Measurements from ENCODE around the gene MYO9B.
A peak's percentile ranks its signal among the peaks of the same experiment; 100 is the strongest.

Gene MYO9B

DNA sequence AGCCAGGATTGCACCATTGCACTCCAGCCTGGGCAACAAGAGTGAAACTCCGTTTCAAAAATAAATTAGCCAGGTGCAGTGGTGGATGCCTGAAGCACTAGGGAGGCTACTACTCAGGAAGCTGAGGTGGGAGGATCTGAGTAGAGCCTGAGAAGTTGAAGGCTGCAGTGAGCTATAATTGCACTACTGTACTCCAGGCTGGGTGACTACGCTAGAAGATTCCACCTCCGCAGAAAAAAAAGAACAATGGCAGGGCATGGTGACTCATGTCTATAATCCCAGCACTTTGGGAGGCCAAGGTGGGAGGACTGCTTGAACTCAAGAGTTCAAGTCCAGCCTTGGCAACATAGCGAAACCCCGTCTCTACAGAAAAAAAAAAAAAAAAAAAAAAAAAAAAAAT lies 20.8 kb upstream of the MYO9B start:
- no peaks in the 10 kb centered on the region for H3K4me1 ChIP-seq (ENCODE audit: control insufficient read depth in 1 of 2, insufficient read depth in 1 of 2, low read depth in 1 of 2, low read length in 1 of 2)
- TF ChIP-seq, protein P1, sequence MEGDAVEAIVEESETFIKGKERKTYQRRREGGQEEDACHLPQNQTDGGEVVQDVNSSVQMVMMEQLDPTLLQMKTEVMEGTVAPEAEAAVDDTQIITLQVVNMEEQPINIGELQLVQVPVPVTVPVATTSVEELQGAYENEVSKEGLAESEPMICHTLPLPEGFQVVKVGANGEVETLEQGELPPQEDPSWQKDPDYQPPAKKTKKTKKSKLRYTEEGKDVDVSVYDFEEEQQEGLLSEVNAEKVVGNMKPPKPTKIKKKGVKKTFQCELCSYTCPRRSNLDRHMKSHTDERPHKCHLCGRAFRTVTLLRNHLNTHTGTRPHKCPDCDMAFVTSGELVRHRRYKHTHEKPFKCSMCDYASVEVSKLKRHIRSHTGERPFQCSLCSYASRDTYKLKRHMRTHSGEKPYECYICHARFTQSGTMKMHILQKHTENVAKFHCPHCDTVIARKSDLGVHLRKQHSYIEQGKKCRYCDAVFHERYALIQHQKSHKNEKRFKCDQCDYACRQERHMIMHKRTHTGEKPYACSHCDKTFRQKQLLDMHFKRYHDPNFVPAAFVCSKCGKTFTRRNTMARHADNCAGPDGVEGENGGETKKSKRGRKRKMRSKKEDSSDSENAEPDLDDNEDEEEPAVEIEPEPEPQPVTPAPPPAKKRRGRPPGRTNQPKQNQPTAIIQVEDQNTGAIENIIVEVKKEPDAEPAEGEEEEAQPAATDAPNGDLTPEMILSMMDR (IDR thresholded peaks at IDR 0.05) = no peak
- no peaks in the 10 kb centered on the region for H3K9me3 ChIP-seq
- no peak overlapping the region for H3K27ac ChIP-seq
- H3K4me3 ChIP-seq (ENCODE audit: low read depth in 1 of 2, low read length in 1 of 2) = no peak overlapping the region
- peaks cover 76% of the 10 kb centered on the region for H3K36me3 ChIP-seq
- H3K27me3 ChIP-seq = no peaks in the 10 kb centered on the region

DNA sequence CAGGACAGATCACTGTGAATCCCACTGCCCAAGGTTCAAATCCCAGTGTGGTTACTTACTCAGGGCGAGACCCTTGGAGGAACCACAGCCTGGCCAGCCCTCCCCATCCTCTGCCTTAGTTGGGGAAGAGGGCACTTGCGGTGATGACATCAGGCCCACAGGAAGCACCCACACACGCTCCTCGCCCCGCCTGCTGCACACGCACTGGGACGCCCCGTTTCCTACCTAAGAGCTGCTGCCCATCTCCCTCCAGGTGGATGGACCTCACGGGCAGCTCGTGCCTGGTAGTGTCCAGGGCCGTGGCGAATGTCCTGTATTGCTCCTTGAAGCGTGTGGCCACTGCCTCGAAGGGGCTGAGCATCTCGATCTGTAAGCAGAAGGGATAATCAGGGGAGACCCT lies 19.9 kb upstream of the MYO9B start:
- no peak overlapping the region for H3K4me3 ChIP-seq (ENCODE audit: low read depth in 1 of 2, low read length in 1 of 2)
- H3K9me3 ChIP-seq = no peaks in the 10 kb centered on the region
- H3K27me3 ChIP-seq = no peaks in the 10 kb centered on the region
- no peak overlapping the region for H3K27ac ChIP-seq
- TF ChIP-seq, protein P1 (IDR thresholded peaks at IDR 0.05) = no peak
- peaks cover 1% of the 10 kb centered on the region in 2 experiments for H3K4me1 ChIP-seq (ENCODE audit: control insufficient read depth in 1 of 2, insufficient read depth in 1 of 2, low read depth in 1 of 2, low read length in 1 of 2)
- H3K36me3 ChIP-seq = peaks cover 67% of the 10 kb centered on the region

DNA sequence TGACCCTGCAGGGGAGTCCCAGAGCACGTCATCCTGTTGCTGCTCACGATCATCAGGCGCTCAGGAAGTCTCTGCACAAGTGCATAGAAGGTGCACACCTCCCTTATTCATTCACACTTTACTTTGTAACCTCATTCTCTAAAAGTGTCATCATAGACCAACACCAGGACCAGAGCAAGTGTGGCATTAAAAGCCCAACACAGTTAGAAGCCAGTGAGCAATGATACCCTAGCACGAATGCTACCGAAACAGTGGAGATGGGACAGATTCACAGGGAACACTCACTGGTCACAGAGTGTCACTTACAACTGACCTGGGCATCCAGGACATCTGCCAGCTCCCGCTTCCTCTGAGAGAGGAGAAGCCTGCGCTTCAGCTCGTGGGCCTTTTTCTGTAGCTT lies 17.3 kb upstream of the MYO9B start:
- Histone ChIP-seq H3K9me3 (no peaks in the 10 kb centered on the region), H3K36me3 (peaks cover 46% of the 10 kb centered on the region), H3K4me1 (ENCODE audit: control insufficient read depth in 1 of 2, insufficient read depth in 1 of 2, low read depth in 1 of 2, low read length in 1 of 2) (peaks cover 4 to 12% of the 10 kb centered on the region in 2 experiments), H3K27me3 (no peaks in the 10 kb centered on the region), H3K4me3 (ENCODE audit: low read depth in 1 of 2, low read length in 1 of 2) (no peak overlapping the region), H3K27ac (no peak overlapping the region)
- TF ChIP-seq, protein P1 (IDR thresholded peaks at IDR 0.05) = no peak

DNA sequence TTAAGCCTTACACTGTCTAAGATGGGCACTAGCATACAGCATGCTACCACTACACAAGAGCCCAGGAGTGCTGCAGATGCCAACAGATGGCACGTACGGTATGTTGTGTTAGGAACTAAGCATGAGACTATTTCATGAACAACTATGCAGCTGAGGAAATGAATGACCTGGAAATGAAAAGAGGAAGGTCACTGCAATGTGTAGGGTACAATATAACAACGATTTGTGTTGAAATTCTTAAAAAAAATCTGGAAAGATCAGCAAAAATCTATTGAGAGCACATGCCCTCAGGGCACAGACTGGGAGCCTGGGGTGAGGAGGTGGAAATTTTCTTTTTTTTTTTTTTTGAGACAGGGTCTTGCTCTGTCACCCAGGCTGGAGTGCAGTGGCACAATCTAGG lies 14.8 kb upstream of the MYO9B start:
- peaks cover 32% of the 10 kb centered on the region for H3K36me3 ChIP-seq
- H3K4me3 ChIP-seq (ENCODE audit: low read depth in 1 of 2, low read length in 1 of 2) = no peak overlapping the region
- H3K27me3 ChIP-seq = no peaks in the 10 kb centered on the region
- H3K4me1 ChIP-seq (ENCODE audit: control insufficient read depth in 1 of 2, insufficient read depth in 1 of 2, low read depth in 1 of 2, low read length in 1 of 2) = peaks cover 4 to 12% of the 10 kb centered on the region in 2 experiments
- H3K27ac ChIP-seq = peak overlapping the region; percentile 53
- TF ChIP-seq, protein P1 (IDR thresholded peaks at IDR 0.05) = no peak
- H3K9me3 ChIP-seq = no peaks in the 10 kb centered on the region

DNA sequence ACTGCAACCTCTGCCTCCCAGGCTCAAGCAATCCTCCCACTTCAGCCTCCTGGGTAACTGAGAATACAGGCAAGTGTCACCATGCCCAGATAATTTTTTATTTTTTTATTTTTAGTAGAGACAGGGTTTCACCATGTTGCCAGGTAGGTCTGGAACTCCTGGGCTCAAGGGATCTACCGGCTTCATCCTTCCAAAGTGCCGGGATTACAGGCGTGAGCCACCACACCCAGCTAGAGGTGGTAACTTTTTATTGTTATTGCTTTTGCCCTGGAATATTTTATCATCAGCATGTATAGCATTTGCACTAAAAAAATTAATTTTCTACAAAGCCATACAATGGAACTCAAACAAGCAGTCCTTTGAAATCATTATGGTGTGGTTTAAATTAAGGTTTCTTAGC lies 14.4 kb upstream of the MYO9B start:
- H3K9me3 ChIP-seq = no peaks in the 10 kb centered on the region
- TF ChIP-seq, protein P1 (IDR thresholded peaks at IDR 0.05) = no peak
- H3K27ac ChIP-seq = peak overlapping the region; percentile 53
- H3K27me3 ChIP-seq = no peaks in the 10 kb centered on the region
- H3K4me3 ChIP-seq (ENCODE audit: low read depth in 1 of 2, low read length in 1 of 2) = no peak overlapping the region
- H3K4me1 ChIP-seq (ENCODE audit: control insufficient read depth in 1 of 2, insufficient read depth in 1 of 2, low read depth in 1 of 2, low read length in 1 of 2) = peaks cover 5 to 14% of the 10 kb centered on the region in 2 experiments
- peaks cover 28% of the 10 kb centered on the region for H3K36me3 ChIP-seq

DNA sequence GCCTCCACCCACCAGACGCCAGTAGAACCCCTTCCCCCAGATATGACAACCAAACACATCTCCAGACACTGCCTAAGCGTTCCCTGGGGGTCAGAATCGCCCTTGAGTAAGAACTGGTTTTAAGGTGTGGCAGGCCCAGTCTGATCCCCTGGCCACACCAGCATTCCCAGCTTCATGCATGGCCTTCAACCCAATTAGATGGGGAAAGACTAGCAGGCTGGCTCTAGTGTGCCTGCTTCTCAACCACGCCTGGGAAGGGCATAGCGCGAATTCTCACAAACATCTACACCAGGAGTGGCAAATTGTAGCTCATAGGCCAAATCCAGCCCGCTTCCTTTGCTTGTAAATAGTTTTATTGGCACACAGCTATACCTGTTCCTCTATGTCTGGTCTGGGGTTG lies 13.9 kb upstream of the MYO9B start:
- Histone ChIP-seq H3K4me1 (ENCODE audit: control insufficient read depth in 1 of 2, insufficient read depth in 1 of 2, low read depth in 1 of 2, low read length in 1 of 2) (peaks cover 10 to 19% of the 10 kb centered on the region in 2 experiments), H3K27me3 (no peaks in the 10 kb centered on the region), H3K9me3 (no peaks in the 10 kb centered on the region), H3K27ac (peak overlapping the region; percentile 53), H3K4me3 (ENCODE audit: low read depth in 1 of 2, low read length in 1 of 2) (no peak overlapping the region), H3K36me3 (peaks cover 24% of the 10 kb centered on the region)
- TF ChIP-seq, protein P1 (IDR thresholded peaks at IDR 0.05) = no peak

All from neutrophil (primary cell).